ENCODE measurements around the gene PKDCC.
"Not testable (repeated sequence)": the region's sequence is repeated elsewhere in the genome, so short reads cannot be mapped to it uniquely, and the experiment has no call there.

GRCh38 chr2:42034096-42034495, 13.7 kb upstream of the PKDCC start:
- not testable (repeated sequence) for TF ChIP-seq CTCF (IDR thresholded peaks at IDR 0.05 in 8 of 11, conservative IDR thresholded peaks at IDR 0.05 in 3 of 11); POLR2AphosphoS5 (IDR thresholded peaks at IDR 0.05)
